AG08396 (cell line): ENCODE results near the gene TSPAN9.

ENCODE experiments used
- DNase-seq: peaks from one replicate; pipeline ENCODE4 v3.0.0; 2012; ENCODE audit warnings: low spot score, mixed read lengths

TSPAN9 gene

GRCh38 chr12:3316776-3317480, 239.7 kb downstream of the TSPAN9 start:
- DNase-seq = no peak

- no peak for DNase-seq
Observed at GRCh38 chr12:3317481-3317815, 240.3 kb downstream of the TSPAN9 start.

DNA sequence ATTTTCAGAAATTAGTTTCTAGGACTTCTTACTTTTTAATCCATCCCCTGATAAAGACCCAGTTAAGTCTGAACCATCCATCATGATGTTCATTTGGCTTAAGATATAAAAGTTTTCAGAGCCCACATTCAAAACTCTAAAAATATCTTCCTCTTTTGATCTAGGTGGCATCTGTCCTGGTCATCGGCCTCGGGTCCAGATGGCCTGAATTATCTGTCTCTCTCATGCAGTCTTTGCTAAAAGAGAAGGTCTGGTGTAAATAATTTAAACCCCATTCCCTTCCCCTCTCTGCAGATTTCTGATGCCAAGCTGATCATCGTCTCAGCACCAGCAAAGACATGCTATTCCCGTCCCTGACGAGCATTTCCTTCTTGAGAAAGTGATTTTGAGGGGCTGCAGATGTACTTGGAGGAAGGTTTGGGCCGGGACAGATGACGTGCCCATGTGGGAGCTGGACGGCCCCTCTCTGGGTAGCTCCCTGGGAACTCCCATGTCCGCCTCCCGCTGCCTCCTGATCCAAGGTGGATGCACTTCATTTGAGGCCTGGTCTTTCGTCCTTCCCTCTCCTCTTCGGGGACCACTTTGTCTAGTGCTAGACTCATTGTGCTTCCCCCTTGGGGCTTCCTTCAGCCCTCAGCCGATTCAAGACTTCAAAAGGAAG, 240.8 kb downstream of the TSPAN9 start:
- DNase-seq = no peak

DNA sequence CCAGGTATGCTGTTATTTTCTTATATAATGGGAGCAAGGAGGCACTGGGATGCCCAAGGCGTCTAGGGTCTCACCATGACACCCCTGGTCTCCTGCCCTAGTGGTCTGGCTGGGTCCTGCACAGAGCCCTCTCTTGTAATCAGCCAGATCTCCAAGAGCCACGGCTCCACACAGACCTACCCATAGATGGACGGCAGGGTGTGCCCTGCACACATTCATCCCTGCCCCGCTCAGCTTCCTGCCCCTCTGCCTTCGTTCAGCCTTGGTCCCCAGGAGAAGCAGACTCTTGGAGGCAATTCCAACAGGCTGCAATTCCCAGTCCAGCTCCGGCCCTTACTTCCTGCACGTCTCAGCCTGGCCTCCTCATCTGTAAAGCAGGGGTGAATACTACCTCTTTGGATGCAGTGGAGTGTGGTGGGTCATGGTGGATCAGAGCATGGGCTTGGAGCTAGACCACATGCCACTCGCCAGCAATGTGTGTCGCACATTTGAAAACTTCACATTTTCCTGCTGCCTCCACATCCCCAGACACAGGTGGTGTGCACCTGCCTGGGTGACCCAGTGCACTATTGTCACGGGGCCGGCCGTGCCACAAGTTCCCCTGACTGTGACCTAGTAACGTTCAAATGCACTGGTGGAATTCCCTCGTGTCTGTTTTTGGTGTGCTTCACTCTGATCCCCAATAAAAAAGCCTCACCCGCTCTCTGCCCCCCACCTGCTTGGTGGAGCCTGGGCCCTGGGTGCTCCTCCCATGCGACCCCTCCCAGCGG, 242.7 kb downstream of the TSPAN9 start:
- no peak for DNase-seq

GRCh38 chr12:3320881-3321509, 243.8 kb downstream of the TSPAN9 start:
- no peak for DNase-seq

DNA sequence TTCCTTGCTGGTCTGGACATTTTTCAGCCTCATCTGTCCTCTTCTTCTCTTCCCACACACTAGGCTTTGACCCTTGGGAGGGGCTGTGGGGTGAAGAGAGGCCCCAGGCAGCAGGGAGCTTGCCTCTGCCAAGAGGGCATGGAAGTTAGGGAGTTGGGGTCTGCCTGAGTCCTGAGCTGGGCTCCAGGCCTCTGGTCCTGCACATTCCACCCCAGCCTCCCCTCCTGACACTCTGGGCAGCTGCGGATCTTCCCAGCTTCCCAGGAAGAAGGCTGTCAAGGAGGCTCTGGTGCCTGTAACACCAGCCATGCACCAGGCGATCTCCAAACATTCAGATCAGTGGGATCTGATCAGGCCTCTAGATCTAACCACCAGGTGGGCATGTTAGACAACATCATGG, 244.7 kb downstream of the TSPAN9 start:
- no peak for DNase-seq

GRCh38 chr12:3323002-3323685, 246.0 kb downstream of the TSPAN9 start:
- DNase-seq = no peak

DNA sequence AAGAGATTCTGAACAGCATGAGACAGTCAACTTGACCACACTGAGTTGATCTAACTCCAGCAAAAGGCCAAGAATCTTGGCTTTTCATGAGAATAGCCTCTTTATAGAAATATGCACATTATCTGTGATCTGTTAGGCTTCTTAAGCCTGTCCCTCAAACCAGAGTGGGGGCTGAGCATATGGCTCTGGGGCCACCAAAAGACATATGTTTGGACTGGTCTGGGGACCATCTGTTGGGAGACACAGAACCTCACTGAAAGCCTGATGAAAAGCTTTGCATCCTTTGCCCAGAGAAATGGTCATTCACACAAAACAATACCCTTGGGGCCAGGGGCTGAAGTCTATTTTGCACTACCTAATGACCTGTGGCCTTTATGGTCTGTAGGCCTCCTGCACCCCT, 248.6 kb downstream of the TSPAN9 start:
- DNase-seq = no peak

- no peak for DNase-seq
Observed at GRCh38 chr12:3326156-3326849, 249.1 kb downstream of the TSPAN9 start.

DNA sequence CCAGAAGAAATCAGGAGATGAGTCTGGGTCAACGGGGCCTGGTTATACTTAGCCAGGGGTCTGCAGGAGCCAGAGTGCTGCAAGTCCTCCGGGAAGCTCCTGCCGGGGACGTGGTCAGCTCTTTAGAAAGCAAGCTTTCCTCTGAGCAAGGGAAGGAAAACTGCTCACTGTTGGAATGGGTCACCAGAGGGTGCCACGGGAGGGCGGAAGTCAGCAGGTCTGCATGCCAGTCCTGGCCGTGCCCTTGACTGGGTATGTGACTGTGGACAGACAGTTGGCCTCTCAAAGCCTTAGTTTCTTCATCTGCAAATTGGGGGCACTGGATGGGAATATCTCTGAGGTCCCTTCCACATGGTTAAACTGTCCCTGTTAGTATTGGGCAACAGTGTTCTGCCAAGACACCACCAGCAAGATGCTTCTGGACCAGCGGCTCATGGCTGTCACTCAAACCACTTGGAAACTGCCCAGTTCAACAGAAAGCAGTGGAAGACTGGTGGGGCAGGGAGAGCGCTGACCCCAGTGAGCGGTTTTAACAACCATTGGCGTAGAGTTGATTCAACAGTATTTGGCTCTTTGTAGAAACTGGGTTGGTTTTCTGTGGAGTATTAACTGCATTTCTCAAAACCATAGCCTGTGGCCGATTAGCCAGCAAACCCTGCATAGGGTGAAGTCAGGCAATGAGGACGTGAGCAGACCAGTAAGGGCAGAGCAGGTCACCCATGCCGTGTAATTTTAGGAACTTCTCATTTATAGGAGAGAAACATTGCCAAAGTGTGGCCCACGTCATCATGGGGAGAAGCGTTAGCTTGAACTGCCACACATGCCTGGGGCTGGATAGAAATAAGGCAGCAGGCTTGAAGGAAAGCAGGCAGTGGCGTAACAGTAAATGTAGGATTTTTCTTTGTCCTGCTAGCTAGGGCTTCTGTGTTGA, 249.9 kb downstream of the TSPAN9 start:
- DNase-seq = no peak

DNA sequence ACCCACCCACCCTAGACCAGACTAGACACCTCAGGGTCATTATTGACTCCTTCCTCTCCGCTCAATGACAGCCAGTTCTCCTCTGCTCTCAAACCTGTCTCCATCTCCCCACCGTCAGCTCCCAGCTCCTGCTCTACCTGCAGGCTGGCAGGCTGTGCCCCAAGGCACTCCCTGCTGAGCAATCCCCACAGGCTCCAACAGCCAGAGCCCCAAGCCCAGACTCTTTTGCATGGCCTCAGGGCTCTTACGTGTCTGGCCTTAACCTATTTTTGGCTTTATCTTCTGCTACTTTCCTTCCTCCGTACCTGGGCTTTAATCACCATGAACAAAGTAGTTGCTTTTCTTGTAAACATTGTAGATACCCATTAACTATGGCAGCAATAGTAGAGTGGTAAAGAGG, 250.9 kb downstream of the TSPAN9 start:
- DNase-seq = no peak

GRCh38 chr12:3328571-3328970, 251.4 kb downstream of the TSPAN9 start:
- no peak for DNase-seq

- no peak for DNase-seq
Observed at GRCh38 chr12:3329361-3329760, 252.2 kb downstream of the TSPAN9 start.

- no peak for DNase-seq
Observed at GRCh38 chr12:3330976-3331510, 253.9 kb downstream of the TSPAN9 start.

DNA sequence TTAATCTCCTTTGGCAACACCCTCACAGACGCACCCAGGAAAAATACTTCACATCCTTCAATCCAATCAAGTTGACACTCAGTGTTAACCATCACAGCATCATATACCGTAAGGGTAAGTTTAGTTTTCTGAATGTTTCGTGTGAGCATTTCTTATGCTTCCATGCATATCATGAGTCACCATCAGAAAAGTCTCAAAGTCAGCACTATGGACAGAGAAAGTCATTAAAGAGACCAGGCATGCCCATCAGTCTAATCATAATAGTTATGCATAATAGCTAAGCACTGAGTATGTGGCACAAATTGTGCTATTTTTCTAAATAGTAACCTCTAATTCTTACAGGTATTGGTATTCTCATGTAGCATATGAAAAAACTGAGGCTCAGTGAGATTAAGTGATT, 255.0 kb downstream of the TSPAN9 start:
- peak; percentile 27 for DNase-seq

DNA sequence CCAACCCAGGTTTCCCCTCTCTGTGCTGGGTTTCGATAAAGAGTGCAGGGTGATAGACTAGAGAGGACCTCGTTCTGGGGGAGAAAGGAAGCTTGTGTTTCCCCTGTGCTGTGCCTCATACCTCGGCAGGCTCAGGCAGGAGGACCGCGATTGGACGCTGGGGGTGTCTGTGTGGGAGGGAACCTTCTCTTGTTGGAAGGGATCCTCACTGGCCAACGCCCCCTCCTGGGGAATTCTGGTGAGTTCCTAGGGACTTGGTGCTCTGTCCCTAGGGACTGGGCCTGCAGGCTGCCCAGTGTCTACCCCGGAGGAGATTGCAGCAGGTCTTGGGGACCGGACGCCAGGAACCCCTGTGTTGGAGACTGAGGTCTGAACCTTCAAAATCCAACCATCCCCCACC, 256.4 kb downstream of the TSPAN9 start:
- no peak for DNase-seq

- no peak for DNase-seq
Observed at GRCh38 chr12:3333991-3334391, 256.8 kb downstream of the TSPAN9 start.

DNA sequence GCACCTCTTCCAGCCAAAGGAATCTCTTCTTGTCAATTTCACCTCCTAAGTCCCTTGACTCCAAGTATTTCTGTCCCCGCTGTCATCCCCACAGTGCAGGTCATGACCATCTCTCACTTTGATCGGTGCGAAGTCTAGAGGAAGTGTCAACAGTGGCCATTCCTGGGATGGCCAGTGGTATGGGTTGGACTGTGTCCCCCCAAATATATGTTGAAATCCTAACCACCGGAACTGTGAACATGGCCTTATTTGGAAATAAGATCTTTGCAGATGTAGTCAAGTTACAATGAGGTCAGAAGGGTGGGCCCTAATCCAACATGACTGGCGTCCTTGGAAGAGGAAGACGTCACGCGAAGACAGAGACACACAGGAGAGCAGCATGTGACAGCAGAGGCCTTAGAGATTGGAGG, 257.9 kb downstream of the TSPAN9 start:
- DNase-seq = no peak
